GM23338 (cell line): Measurements from ENCODE around the gene MZB1. TPM values are rescaled to one million over a fixed set of nuclear protein-coding genes. Genes with fewer than 3 reads are reported as not detected.

Source experiments
- ATAC-seq: fragments of 200-7000 bp; cut with Tn5 transposase; 3 replicates; pipeline ENCODE4 v1.9.1; 2020
- DNase-seq: peaks from one replicate; pipeline ENCODE4 v3.0.0-alpha.2; 2015; ENCODE audit warnings: low spot score
- H2AFZ ChIP-seq: fragments of 200-600 bp; sonication (generic); 2 replicates; pipeline ENCODE4 v1.8.0; 2016; ENCODE audit warnings: antibody characterized with exemption, mild to moderate bottlenecking, moderate library complexity
- H3F3A ChIP-seq: fragments of 200-600 bp; sonication (generic); replicated peaks from 2 replicates; pipeline ENCODE4 v1.8.0; 2017; ENCODE audit warnings: antibody characterized with exemption, mixed run types, low read depth
- H3K27ac ChIP-seq: fragments of 200-600 bp; sonication (generic); 2 replicates; pipeline ENCODE4 v1.6.1; 2016; ENCODE audit warnings: low read depth
- H3K27me3 ChIP-seq: fragments of 200-600 bp; sonication (generic); 2 replicates; pipeline ENCODE4 v1.8.0; 2016; ENCODE audit warnings: mild to moderate bottlenecking, mixed run types, moderate library complexity; ENCODE audit not compliant: insufficient read depth
- H3K36me3 ChIP-seq: fragments of 200-600 bp; sonication (generic); 2 replicates; pipeline ENCODE4 v1.8.0; 2016; ENCODE audit warnings: mild to moderate bottlenecking; ENCODE audit not compliant: insufficient read depth
- H3K4me1 ChIP-seq: fragments of 200-600 bp; sonication (generic); 2 replicates; pipeline ENCODE4 v1.8.0; 2016; ENCODE audit warnings: mild to moderate bottlenecking, moderate library complexity; ENCODE audit not compliant: insufficient read depth
- H3K4me2 ChIP-seq: fragments of 200-600 bp; sonication (generic); 2 replicates; pipeline ENCODE4 v1.7.1; 2017; ENCODE audit warnings: mixed run types
- H3K4me3 ChIP-seq: fragments of 200-600 bp; sonication (generic); 2 replicates; pipeline ENCODE4 v1.6.1; 2016; ENCODE audit warnings: mixed run types
- H3K79me2 ChIP-seq: fragments of 200-600 bp; sonication (generic); replicated peaks from 2 replicates; pipeline ENCODE4 v1.8.0; 2017; ENCODE audit warnings: mild to moderate bottlenecking; ENCODE audit not compliant: insufficient read depth
- H3K9me2 ChIP-seq: fragments of 200-600 bp; sonication (generic); 2 replicates; pipeline ENCODE4 v1.8.0; 2017; ENCODE audit not compliant: insufficient read depth
- H4K20me1 ChIP-seq: fragments of 200-600 bp; sonication (generic); replicated peaks from 2 replicates; pipeline ENCODE4 v1.8.0; 2017; ENCODE audit warnings: mild to moderate bottlenecking; ENCODE audit not compliant: insufficient read depth
- H3K27ac Mint-ChIP-seq: 2 replicates; pipeline ENCODE4 v1.8.0; 2020; ENCODE audit warnings: inconsistent platforms, mild to moderate bottlenecking, moderate library complexity, mixed read lengths
- H3K27me3 Mint-ChIP-seq: 3 replicates; pipeline ENCODE4 v1.8.0; 2022; ENCODE audit warnings: low read depth, mild to moderate bottlenecking, moderate library complexity, mixed read lengths, inconsistent platforms; ENCODE audit not compliant: insufficient read depth, poor library complexity
- H3K36me3 Mint-ChIP-seq: 3 replicates; pipeline ENCODE4 v1.8.0; 2021; ENCODE audit warnings: low read depth, mild to moderate bottlenecking, inconsistent platforms, moderate library complexity, mixed read lengths
- H3K4me1 Mint-ChIP-seq: 3 replicates; pipeline ENCODE4 v1.8.0; 2020; ENCODE audit warnings: mild to moderate bottlenecking, inconsistent platforms, mixed read lengths
- H3K4me3 Mint-ChIP-seq: 3 replicates; pipeline ENCODE4 v1.8.0; 2021; ENCODE audit warnings: moderate library complexity, mild to moderate bottlenecking, inconsistent platforms, mixed read lengths
- H3K9me3 Mint-ChIP-seq: 3 replicates; pipeline ENCODE4 v1.8.0; 2020; ENCODE audit warnings: moderate library complexity, mild to moderate bottlenecking, inconsistent platforms, mixed read lengths
- CREB1 ChIP-seq: fragments of 250-450 bp; sonication (Bioruptor Pico); IDR thresholded peaks from 2 replicates; pipeline ENCODE4 v1.5.0; 2020; ENCODE audit warnings: low read depth, mild to moderate bottlenecking, moderate library complexity
- EZH2 ChIP-seq: fragments of 200-600 bp; sonication (generic); IDR thresholded peaks from one replicate; pipeline ENCODE4 v1.8.0; 2017; ENCODE audit warnings: antibody characterized with exemption, mild to moderate bottlenecking, low read depth; ENCODE audit not compliant: unreplicated experiment
- EZH2phosphoT487 ChIP-seq: fragments of 200-600 bp; sonication (generic); IDR thresholded peaks from one replicate; pipeline ENCODE4 v1.8.1; 2018; ENCODE audit warnings: antibody characterized with exemption; ENCODE audit not compliant: unreplicated experiment
- JUNB ChIP-seq: IDR thresholded peaks from one replicate; pipeline ENCODE4 v1.6.1; 2016; ENCODE audit warnings: antibody characterized with exemption; ENCODE audit not compliant: unreplicated experiment
- NANOG ChIP-seq: IDR thresholded peaks from 2 replicates; pipeline ENCODE4 v1.6.1; 2016; ENCODE audit warnings: antibody characterized with exemption, borderline replicate concordance
- POLR2AphosphoS5 ChIP-seq: IDR thresholded peaks from 2 replicates; pipeline ENCODE4 v1.6.1; 2016; ENCODE audit warnings: antibody characterized with exemption, low read depth
- REST ChIP-seq: IDR thresholded peaks from one replicate; pipeline ENCODE4 v1.6.1; 2018; ENCODE audit warnings: antibody characterized with exemption; ENCODE audit not compliant: unreplicated experiment
- ZNF114 ChIP-seq: fragments of 250-450 bp; sonication (Bioruptor Pico); IDR thresholded peaks from 2 replicates; pipeline ENCODE4 v1.5.0; 2020; ENCODE audit warnings: mild to moderate bottlenecking, moderate library complexity
- ZNF331 ChIP-seq: fragments of 250-450 bp; sonication (Bioruptor Pico); IDR thresholded peaks from 2 replicates; pipeline ENCODE4 v1.5.0; 2020; ENCODE audit warnings: low read depth, mild to moderate bottlenecking, moderate library complexity
- ZNF462 ChIP-seq: fragments of 250-450 bp; sonication (Bioruptor Pico); IDR thresholded peaks from 2 replicates; pipeline ENCODE4 v1.5.0; 2020; ENCODE audit warnings: mild to moderate bottlenecking, moderate library complexity
- polyA plus RNA-seq: library from polyadenylated mRNA; unstranded; fragments of >200 nt; fragmentation: Nextera tagmentation; extraction: Ambion mirVana; gene quantifications from 2 replicates; pipeline ENCODE4 v1.2.1, GENCODE V29; 2016
- total RNA-seq: library from RNA; depleted of rRNA; stranded (reverse); fragments of >200 nt; shearing (Covaris generic); gene quantifications from 2 replicates; pipeline ENCODE4 v1.2.3, GENCODE V29; 2014
- TF ChIP-seq, protein P1 (sequence below), 2 experiments: fragments of 200-600 bp in 1 of 2; sonication (generic) in 1 of 2; conservative IDR thresholded peaks; 2 replicates each; pipeline versions ENCODE4 v1.5.1 to v1.6.1; 2016 to 2017; ENCODE audit warnings: antibody characterized with exemption in 2 of 2, low read depth in 2 of 2, mild to moderate bottlenecking in 2 of 2, moderate library complexity in 1 of 2

The MZB1 gene
- total and polyA plus RNA-seq, 2 experiments from 2014 or later = 0.52 to 1.6 TPM

DNA sequence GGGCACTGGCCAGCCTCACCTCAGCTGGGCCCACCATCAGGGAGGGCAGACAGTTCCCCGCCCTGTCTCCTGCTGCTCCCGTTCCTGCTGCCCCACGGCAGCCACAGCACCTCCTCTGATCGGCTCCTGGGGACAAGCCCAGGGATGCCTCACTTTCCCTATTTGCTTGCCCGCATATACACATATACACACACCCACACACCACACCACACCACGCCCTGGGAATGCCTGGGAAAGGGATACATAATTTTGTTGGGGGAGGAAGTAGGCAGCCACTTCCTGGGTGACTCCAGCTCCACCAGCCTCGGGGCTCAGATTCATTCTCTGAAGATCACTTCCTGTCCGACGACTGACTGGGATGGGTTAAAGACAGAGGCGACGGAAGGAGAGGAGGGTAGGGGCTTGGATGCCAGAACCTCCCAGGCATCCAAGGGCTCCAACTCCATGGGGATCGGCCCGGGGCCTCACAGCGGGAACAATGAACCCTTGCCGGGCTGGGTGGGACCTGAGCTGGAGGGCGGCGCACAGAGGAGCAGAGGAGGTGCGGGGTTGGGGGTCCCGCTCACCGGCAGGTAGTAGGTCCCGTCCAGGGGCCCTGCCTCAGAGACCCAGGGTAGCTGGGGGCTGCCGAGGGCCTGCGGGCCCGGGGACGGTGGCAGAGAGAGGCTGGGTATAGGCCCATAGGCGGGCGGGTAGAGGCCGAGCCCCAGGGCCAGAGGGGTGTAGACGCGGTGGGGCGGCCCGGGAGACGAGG is 2.0 kb upstream of the MZB1 start (continued):
- TF ChIP-seq ZNF462 (no peak), CREB1 (CRISPR knock-in tag) (no peak)

GRCh38 chr5:139390639-139391569 is 1.2 kb upstream of the MZB1 start:
- Histone ChIP-seq H3F3A (peaks cover 21% of the 10 kb centered on the region), H3K27ac (no peak overlapping the region), H3K4me1 (peaks cover 16% of the 10 kb centered on the region), H3K36me3 (no peaks in the 10 kb centered on the region), H3K9me2 (no peaks in the 10 kb centered on the region), H3K4me2 (peak overlapping the region; percentile 96), H4K20me1 (no peaks in the 10 kb centered on the region), H3K27me3 (peaks cover 40% of the 10 kb centered on the region), H3K79me2 (no peaks in the 10 kb centered on the region), H3K4me3 (peak overlapping the region; percentile 81; the same call in 1 of the 2 replicates), H2AFZ (no peak overlapping the region)
- TF ChIP-seq EZH2phosphoT487 = no peak
- TF ChIP-seq NANOG = no peak
- TF ChIP-seq JUNB = no peak
- TF ChIP-seq REST = no peak
- no peak for TF ChIP-seq ZNF114 (CRISPR knock-in tag)
- TF ChIP-seq, protein P1, sequence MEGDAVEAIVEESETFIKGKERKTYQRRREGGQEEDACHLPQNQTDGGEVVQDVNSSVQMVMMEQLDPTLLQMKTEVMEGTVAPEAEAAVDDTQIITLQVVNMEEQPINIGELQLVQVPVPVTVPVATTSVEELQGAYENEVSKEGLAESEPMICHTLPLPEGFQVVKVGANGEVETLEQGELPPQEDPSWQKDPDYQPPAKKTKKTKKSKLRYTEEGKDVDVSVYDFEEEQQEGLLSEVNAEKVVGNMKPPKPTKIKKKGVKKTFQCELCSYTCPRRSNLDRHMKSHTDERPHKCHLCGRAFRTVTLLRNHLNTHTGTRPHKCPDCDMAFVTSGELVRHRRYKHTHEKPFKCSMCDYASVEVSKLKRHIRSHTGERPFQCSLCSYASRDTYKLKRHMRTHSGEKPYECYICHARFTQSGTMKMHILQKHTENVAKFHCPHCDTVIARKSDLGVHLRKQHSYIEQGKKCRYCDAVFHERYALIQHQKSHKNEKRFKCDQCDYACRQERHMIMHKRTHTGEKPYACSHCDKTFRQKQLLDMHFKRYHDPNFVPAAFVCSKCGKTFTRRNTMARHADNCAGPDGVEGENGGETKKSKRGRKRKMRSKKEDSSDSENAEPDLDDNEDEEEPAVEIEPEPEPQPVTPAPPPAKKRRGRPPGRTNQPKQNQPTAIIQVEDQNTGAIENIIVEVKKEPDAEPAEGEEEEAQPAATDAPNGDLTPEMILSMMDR (conservative IDR thresholded peaks at IDR 0.05; ENCODE audit: low read depth in 2 of 2) = no peak
- no peak for TF ChIP-seq ZNF331 (CRISPR knock-in tag)
- TF ChIP-seq EZH2 = no peak
- no peak for TF ChIP-seq POLR2AphosphoS5
- no peaks in the 10 kb centered on the region; the same call in 2 of the 3 replicates for H3K36me3 Mint-ChIP-seq
- no peak for ATAC-seq
- H3K27ac Mint-ChIP-seq = no peak overlapping the region
- DNase-seq = no peak
- H3K27me3 Mint-ChIP-seq = peaks cover 53% of the 10 kb centered on the region
- peak overlapping the region; percentile 9; the same call in 1 of the 3 replicates for H3K4me3 Mint-ChIP-seq
- no peaks in the 10 kb centered on the region for H3K9me3 Mint-ChIP-seq
- H3K4me1 Mint-ChIP-seq = peaks cover 33% of the 10 kb centered on the region
